NCI-H446 (cell line): Measurements from ENCODE around the gene SPAG7.

Source experiments
- DNase-seq, 2 experiments: peaks; one replicate each; lab custom pipeline; 2025; lab: John Stamatoyannopoulos, UW

The SPAG7 gene

GRCh38 chr17:4950075-4950745 lies 17.4 kb downstream of the SPAG7 start:
- DNase-seq, result no peak

DNA sequence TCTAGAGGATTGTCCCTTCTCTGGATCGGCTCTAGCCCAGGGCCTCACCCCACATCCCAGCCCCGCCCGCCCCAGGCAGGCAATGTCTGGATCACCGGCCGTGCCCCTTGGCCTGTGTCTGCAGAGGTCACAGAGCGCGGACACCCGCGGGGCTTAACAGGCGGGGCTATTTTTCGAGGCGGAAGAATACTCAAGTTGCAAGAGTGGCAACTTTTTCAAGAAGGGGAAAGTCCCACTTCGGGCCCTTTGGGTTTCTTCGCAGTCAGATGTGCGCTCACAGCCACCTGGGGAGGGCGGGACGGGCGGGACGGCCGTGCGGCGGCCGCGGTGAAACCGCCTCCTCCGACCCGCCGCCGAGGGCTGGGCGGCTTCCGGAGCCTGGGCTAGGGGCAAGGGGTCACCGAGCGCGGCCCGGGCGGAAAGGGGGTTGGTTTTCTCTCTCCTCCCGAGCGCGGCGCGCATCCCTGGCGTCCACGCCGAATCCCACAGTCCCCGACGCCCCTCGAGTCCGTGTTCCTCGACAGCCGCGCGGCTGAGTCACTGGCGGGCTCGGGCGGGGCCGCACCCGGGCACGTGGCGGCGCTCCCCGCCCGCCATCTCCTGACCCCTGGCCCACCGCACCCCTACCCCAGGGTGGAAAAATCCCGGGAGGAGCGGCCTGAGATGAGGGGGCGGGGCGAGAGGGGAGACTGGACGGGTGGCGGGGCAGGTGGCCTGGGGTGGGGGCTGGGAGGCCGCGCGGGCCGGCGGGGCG lies 18.1 kb downstream of the SPAG7 start:
- peak in 1 of 2 experiments; percentile 50 for DNase-seq

- peak; percentile 83 to 89 for DNase-seq
Observed at GRCh38 chr17:4948931-4949320, 18.7 kb downstream of the SPAG7 start.

GRCh38 chr17:4948166-4948930 lies 19.3 kb downstream of the SPAG7 start, which contains the start of gene PFN1:
Gene PFN1, minus strand, starts transcription at chr17:4948530. Its CDS starts 136 bp downstream, at chr17:4948394.
- DNase-seq, result peak; percentile 82 to 83

- DNase-seq, result peak in 1 of 2 experiments; percentile 49
Observed at GRCh38 chr17:4947411-4948165, 20.0 kb downstream of the SPAG7 start.

DNA sequence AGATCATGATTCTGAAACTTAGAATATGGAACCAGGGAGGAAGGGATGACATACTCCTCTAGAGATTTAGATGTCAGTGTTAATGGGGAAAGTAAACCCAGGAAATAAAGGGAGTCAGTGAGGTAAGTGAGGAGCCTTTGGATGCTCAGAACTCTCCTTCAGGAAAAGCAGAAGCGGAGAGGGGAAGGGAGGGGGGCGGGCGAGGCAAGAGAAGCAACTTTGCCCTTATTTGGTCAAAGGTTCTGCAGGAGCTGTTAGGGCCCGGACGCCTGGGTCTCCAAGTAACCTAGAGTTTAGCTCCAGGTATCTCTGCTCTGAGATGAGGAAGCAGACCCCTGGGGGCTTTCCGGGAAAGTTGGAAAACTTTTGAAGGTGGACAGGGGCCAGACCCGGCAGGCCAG lies 20.6 kb downstream of the SPAG7 start:
- no peak for DNase-seq

GRCh38 chr17:4946312-4946976 lies 21.2 kb downstream of the SPAG7 start:
- DNase-seq, result no peak

DNA sequence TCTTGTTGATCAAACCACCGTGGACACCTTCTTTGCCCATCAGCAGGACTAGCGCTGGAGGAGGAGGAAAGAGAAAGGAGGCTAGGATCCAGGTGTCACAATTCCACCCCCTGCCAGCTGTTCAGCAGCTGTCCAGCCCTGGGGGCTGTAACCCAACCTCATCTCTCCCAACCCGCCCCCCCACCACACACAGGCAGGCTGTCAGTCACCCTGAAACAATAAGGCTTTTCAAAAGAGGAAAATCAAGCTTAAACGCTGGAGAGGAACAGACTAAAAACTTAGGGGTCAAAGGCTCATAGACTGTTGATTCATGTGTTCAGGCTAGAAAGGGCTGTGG lies 21.7 kb downstream of the SPAG7 start:
- no peak for DNase-seq

DNA sequence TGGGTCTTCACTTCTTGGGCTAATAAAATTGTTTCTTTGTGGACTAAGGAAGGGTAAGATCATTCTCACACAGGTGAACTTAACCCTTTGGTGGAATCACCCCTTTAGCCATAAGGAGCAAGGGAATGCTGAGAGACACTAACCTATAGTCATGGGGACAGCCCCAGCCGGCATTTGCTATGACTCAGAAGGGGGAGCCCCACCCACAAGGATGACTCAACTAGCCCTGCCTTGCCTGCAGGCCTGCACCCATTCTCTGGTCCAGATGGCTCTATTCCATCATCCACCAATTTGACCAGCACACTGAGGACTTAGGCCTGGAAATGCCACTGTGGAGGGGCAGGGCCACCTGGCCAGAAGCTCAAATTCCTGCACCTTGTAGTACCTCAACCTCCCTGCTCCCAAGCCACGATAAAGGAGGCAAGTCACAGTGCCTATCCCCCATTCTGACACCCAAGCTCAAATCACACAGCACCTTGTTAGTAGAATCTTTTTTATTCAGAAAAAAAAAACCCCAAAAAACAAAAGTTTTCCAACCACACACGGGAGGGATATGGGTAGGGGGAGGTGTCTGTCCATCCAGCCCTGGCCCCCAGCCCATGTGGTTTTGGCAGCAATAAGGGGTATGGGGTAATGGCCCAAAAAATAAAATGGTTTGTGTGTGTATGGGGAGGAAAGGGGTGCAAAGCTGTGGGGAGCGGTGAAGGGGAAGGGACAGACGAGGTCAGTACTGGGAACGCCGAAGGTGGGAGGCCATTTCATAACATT lies 22.3 kb downstream of the SPAG7 start:
- peak in 1 of 2 experiments; percentile 44 for DNase-seq

DNA sequence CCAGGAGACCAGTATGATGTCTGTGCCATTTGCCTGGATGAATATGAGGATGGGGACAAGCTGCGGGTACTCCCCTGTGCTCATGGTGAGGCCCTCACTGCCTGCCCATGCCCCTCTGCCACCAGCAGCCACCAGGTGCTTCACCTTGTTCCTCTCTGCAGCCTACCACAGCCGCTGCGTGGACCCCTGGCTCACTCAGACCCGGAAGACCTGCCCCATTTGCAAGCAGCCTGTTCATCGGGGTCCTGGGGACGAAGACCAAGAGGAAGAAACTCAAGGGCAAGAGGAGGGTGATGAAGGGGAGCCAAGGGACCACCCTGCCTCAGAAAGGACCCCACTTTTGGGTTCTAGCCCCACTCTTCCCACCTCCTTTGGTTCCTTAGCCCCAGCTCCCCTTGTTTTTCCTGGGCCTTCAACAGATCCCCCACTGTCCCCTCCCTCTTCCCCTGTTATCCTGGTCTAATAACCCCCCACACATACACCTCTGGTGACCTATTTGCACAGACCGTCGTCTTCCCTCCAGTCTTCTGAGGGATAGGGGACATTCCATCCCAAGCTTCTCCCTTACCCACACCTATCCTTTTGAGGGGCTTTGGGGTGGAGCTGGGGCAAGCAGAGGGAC lies 23.0 kb downstream of the SPAG7 start:
- DNase-seq, result no peak

DNA sequence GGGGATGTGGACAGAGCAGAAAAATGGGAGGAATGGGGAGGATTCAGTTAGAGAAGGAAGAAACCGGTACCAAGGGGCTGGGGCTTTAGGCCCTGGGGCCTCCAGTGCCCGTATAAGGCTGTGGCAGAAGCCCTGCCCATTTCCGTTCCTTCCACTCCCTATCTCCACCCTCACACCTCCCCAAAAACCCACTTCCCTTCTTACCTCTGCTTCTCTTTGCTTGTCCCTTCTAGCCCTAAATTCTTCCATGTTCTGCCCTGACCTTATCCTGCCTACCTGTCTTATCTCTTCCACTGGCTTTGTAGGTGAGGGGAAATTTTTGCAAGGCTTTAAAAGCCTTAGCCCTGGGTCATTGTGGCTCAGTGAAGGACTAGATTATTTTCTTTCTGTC lies 23.5 kb downstream of the SPAG7 start:
- DNase-seq, result no peak

- no peak for DNase-seq
Observed at GRCh38 chr17:4942760-4943508, 24.7 kb downstream of the SPAG7 start.

DNA sequence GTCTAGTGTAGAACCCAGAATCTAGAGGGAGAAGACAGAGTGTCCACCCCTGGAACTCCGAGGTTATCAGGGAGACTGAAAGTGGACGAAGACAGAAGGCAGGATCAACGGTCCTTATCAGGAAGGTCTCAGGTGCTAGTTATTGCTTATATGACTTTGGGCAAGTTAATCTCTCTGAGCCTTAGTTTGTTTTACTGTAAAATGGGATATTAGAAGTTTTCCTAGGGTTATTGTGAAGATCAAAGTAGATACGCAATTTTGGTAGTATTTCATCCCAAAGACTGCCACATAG lies 26.4 kb downstream of the SPAG7 start:
- DNase-seq, result no peak

DNA sequence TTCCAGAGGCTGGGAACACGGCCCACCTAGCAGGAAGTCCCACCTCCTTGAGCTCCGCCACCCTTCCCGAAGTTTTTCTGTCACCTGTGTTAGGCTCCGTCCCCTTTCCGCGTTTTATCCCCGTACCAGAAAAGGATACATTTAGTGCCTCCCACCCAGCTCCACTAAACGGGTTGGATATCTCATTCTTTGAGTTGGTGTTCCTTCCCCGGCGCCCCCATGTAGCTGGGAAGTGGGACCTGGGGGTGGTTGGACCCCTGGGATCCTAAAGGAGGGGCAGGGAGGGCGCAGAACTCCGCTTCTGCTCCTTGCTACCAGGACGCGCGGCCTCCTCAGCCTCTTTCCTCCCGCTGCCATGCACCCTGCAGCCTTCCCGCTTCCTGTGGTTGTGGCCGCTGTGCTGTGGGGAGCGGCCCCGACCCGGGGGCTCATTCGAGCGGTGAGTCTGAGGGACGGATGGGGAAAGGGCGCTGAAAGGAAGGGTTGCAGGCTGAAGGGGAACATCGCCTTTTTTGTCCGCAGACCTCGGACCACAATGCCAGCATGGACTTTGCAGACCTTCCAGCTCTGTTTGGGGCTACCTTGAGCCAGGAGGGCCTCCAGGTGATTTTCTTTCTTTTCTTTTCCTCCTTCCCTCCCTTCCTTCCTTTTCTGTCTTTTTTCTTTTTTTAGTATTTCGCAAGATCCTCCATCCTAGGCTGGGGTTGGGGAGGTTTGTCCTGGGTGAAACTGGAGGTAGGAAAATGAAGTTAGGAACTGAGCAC lies 26.9 kb downstream of the SPAG7 start:
- DNase-seq, result no peak

DNA sequence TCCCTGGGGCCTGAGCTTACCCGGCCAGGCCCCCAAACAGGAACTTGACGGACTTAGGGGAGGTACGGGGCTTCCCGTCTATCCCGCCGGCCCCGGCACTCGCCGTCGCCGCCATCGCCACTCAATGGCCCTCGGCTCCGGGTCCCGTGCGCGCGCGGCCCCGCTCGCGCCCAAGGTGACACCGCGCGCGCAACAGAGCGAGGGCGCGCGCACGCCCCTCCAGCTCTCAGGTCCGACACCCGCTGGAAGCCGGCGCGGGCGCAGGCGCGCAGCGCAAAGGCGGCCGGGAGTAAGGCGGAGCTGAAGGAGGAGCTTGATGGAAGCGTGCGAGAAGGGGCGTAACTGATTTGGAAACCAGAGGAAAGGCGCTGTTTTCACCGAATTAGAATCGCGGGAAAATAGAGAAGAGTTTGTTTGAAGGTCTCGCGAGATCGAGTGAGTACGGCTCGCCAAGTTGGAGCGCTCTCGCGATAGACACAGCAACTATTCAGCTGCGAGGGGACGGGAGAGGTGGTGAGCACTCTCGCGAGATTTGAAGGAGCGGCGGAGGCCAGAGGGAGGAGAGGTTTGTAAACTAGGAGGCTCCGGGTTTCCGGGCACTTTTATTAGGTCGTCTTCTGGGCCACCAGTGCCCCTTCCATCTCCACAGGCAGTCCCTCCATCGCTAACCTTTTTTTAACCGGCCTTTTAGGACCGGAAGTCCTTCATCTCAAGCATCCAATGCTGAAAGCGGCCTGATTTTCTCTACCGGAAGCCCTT lies 27.6 kb downstream of the SPAG7 start, which contains the start of the genes RNF167 and SLC25A11:
RNF167 (plus strand) TSS at position 473 of the 759 bp plus-strand sequence. CDS start 642 bp downstream, outside the sequence.
SLC25A11 (minus strand) TSS at position 251 of the 759 bp plus-strand sequence; CDS start at position 115, 136 bp downstream.
- DNase-seq, result peak; percentile 99

DNA sequence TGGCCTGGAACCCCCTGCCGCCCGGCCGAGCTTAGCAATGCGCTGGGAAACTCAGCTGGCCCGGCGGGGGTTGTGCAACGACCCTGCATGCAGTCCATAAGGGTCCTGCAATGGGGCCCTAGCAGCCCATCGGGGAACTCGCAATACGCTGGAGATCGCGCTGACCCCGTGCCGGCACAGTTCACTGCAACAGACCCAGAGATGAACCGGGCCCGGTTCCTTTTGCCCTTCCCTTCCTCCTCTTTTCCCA lies 28.1 kb downstream of the SPAG7 start:
- DNase-seq, result no peak

GRCh38 chr17:4938688-4939545 lies 28.7 kb downstream of the SPAG7 start:
- no peak for DNase-seq
